A673 (cell line): ENCODE measurements around the gene ST7. TPM values are rescaled to one million over a fixed set of nuclear protein-coding genes. Genes with fewer than 3 reads are reported as not detected.

Experiments used
- BruUV-seq: library from RNA; stranded (reverse); fragments of 400-500 nt; replicated peaks from 2 replicates; lab custom pipeline; 2021; lab: Mats Ljungman, UMichigan
- CTCF ChIA-PET: fragments of 300-600 bp; sonication (Branson Sonifier 250); formaldehyde crosslinking; loops from one replicate; lab custom pipeline; 2022; ENCODE audit warnings: antibody characterized with exemption; lab: Charles Lee
- POLR2A ChIA-PET: fragments of 300-600 bp; sonication (Branson Sonifier 250); formaldehyde crosslinking; loops from one replicate; lab custom pipeline; 2022; ENCODE audit warnings: antibody characterized with exemption; ENCODE audit not compliant: low non-redundant PET; lab: Charles Lee
- DNase-seq: peaks from one replicate; pipeline ENCODE4 v3.0.0-alpha.2; 2015; ENCODE audit warnings: low spot score
- H3K27ac ChIP-seq: fragments of 200-600 bp; sonication (generic); 2 replicates; pipeline ENCODE4 v1.5.1; 2016; ENCODE audit warnings: mixed run types, low read depth, mild to moderate bottlenecking, mixed read lengths, antibody characterized with exemption, low read length; ENCODE audit not compliant: poor library complexity, severe bottlenecking
- H3K27me3 ChIP-seq: fragments of 200-600 bp; sonication (generic); replicated peaks from 2 replicates; pipeline ENCODE4 v1.6.1; 2017; ENCODE audit warnings: mixed run types, low read depth, mild to moderate bottlenecking, mixed read lengths, antibody characterized with exemption, low read length; ENCODE audit not compliant: insufficient read depth, poor library complexity
- H3K36me3 ChIP-seq: fragments of 200-600 bp; sonication (generic); 2 replicates; pipeline ENCODE4 v1.6.1; 2016; ENCODE audit warnings: mixed run types, mild to moderate bottlenecking, mixed read lengths, antibody characterized with exemption, low read length; ENCODE audit not compliant: insufficient read depth, poor library complexity, severe bottlenecking
- H3K4me1 ChIP-seq: fragments of 200-600 bp; sonication (generic); 2 replicates; pipeline ENCODE4 v1.6.1; 2017; ENCODE audit warnings: mixed run types, mild to moderate bottlenecking, mixed read lengths, antibody characterized with exemption, low read length; ENCODE audit not compliant: insufficient read depth, poor library complexity, severe bottlenecking
- H3K4me3 ChIP-seq: fragments of 200-600 bp; sonication (generic); 2 replicates; pipeline ENCODE4 v1.5.1; 2016; ENCODE audit warnings: low read depth, mixed run types, mild to moderate bottlenecking, mixed read lengths, low read length; ENCODE audit not compliant: poor library complexity, severe bottlenecking
- H3K9me3 ChIP-seq: fragments of 200-600 bp; sonication (generic); 2 replicates; pipeline ENCODE4 v1.6.1; 2016; ENCODE audit warnings: mixed run types, low read depth, mild to moderate bottlenecking, mixed read lengths, antibody characterized with exemption, low read length; ENCODE audit not compliant: poor library complexity, severe bottlenecking
- EZH2 ChIP-seq: fragments of 200-600 bp; sonication (generic); IDR thresholded peaks from 2 replicates; pipeline ENCODE4 v1.6.1; 2017; ENCODE audit warnings: borderline replicate concordance, low read depth, mild to moderate bottlenecking, mixed read lengths, antibody characterized with exemption, low read length; ENCODE audit not compliant: poor library complexity, severe bottlenecking
- intact Hi-C: fragments of 100-400 bp; cut with micrococcal nuclease; formaldehyde crosslinking; loops from one replicate; pipeline ENCODE4 v1.10.0; 2022; ENCODE audit not compliant: unreplicated experiment
- total RNA-seq: library from RNA; stranded (reverse); gene quantifications from 2 replicates; pipeline ENCODE4 v1.2.3, GENCODE V29; 2021
- TF ChIP-seq, protein P1 (sequence below): fragments of 300-800, 200-600 bp; sonication (generic); conservative IDR thresholded peaks from 2 replicates; pipeline ENCODE4 v1.5.1; 2017; ENCODE audit warnings: low read depth, mild to moderate bottlenecking, antibody characterized with exemption, low read length, moderate library complexity, mixed read lengths

Gene ST7
- total RNA-seq, 1 experiment from 2014 or later: 24.3 TPM

GRCh38 chr7:116963234-116963633, 9.9 kb downstream of the ST7 start:
- intact Hi-C loops: no loop called here
- BruUV-seq: no TSS peak

DNA sequence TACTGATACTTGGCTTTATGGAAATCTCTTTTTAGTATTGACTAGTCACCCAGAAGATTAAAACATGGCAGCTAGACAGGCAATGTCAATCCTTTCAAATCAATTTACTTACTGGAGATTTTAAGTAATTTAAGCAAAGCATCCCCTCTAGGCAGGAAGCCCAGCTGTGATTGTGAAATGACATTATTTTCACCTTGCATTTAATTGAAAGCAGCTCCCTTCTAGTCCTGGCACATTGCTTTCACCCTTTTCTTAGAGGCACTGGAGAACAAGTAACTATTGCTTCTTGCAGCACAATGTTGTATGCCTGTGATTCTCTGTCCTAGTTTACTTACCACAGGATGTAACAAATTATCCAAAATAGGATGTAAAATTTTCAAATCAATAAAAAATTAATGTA, 13.3 kb downstream of the ST7 start:
- CTCF ChIA-PET: no interaction called here
- no TSS peak for BruUV-seq

More at GRCh38 chr7:116963234-116963633, 9.9 kb downstream of the ST7 start:
- peaks cover 13% of the 10 kb centered on the region for H3K4me1 ChIP-seq
- H3K27ac ChIP-seq: no peak overlapping the region
- no peaks in the 10 kb centered on the region for H3K36me3 ChIP-seq
- CTCF ChIA-PET: no interaction called here
- TF ChIP-seq EZH2: no peak
- DNase-seq: no peak
- H3K4me3 ChIP-seq: no peak overlapping the region
- H3K9me3 ChIP-seq: no peaks in the 10 kb centered on the region
- POLR2A ChIA-PET: no interaction called here
- H3K27me3 ChIP-seq: no peaks in the 10 kb centered on the region

GRCh38 chr7:116967254-116967922, 14.1 kb downstream of the ST7 start:
- intact Hi-C loops: no loop called here
- H3K4me1 ChIP-seq: peaks cover 13% of the 10 kb centered on the region
- no peak overlapping the region for H3K27ac ChIP-seq
- ChIA-PET POLR2A (no interaction called here), CTCF (no interaction called here)
- H3K9me3 ChIP-seq: no peaks in the 10 kb centered on the region
- no peak for DNase-seq
- H3K36me3 ChIP-seq: no peaks in the 10 kb centered on the region
- TF ChIP-seq, protein P1, sequence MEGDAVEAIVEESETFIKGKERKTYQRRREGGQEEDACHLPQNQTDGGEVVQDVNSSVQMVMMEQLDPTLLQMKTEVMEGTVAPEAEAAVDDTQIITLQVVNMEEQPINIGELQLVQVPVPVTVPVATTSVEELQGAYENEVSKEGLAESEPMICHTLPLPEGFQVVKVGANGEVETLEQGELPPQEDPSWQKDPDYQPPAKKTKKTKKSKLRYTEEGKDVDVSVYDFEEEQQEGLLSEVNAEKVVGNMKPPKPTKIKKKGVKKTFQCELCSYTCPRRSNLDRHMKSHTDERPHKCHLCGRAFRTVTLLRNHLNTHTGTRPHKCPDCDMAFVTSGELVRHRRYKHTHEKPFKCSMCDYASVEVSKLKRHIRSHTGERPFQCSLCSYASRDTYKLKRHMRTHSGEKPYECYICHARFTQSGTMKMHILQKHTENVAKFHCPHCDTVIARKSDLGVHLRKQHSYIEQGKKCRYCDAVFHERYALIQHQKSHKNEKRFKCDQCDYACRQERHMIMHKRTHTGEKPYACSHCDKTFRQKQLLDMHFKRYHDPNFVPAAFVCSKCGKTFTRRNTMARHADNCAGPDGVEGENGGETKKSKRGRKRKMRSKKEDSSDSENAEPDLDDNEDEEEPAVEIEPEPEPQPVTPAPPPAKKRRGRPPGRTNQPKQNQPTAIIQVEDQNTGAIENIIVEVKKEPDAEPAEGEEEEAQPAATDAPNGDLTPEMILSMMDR: no peak
- no peak for TF ChIP-seq EZH2
- H3K27me3 ChIP-seq: no peaks in the 10 kb centered on the region
- BruUV-seq: no TSS peak
- no peak overlapping the region for H3K4me3 ChIP-seq

More for the DNA sequence above, 13.3 kb downstream of the ST7 start:
- H3K4me3 ChIP-seq: no peak overlapping the region
- intact Hi-C loops: no loop called here
- H3K27ac ChIP-seq: no peak overlapping the region
- POLR2A ChIA-PET: no interaction called here
- DNase-seq: peak; percentile 69
- H3K4me1 ChIP-seq: peaks cover 13% of the 10 kb centered on the region
- no peaks in the 10 kb centered on the region for H3K36me3 ChIP-seq
- no peak for TF ChIP-seq EZH2
- TF ChIP-seq, protein P1: no peak
- no peaks in the 10 kb centered on the region for H3K27me3 ChIP-seq
- H3K9me3 ChIP-seq: no peaks in the 10 kb centered on the region

- ChIA-PET POLR2A (no interaction called here), CTCF (no interaction called here)
- TF ChIP-seq EZH2: no peak
- TF ChIP-seq, protein P1: no peak
- H3K4me3 ChIP-seq: no peak overlapping the region
- intact Hi-C loops: no loop called here
- H3K9me3 ChIP-seq: no peaks in the 10 kb centered on the region
- no peak overlapping the region for H3K27ac ChIP-seq
- H3K4me1 ChIP-seq: peaks cover 13% of the 10 kb centered on the region
- no TSS peak for BruUV-seq
- H3K36me3 ChIP-seq: no peaks in the 10 kb centered on the region
- H3K27me3 ChIP-seq: no peaks in the 10 kb centered on the region
- no peak for DNase-seq
Measured at GRCh38 chr7:116967983-116968382, 14.7 kb downstream of the ST7 start.
